ENCODE results near the gene CNTROB.
A peak's percentile ranks its signal among the peaks of the same experiment; 100 is the strongest.

The CNTROB gene

GRCh38 chr17:7909089-7909488 lies 22.9 kb upstream of the CNTROB start:
- Histone ChIP-seq H3K27me3 (ENCODE audit: control insufficient read depth, insufficient read depth, low read length) (no peaks in the 10 kb centered on the region), H3K36me3 (ENCODE audit: control insufficient read depth, insufficient read depth, low read length) (peaks cover 2% of the 10 kb centered on the region), H3K4me1 (ENCODE audit: control insufficient read depth, insufficient read depth, low read length) (no peaks in the 10 kb centered on the region), H3K4me3 (ENCODE audit: low read length) (no peak overlapping the region), H3K27ac (ENCODE audit: low read length) (no peak overlapping the region), H3K9me3 (ENCODE audit: control insufficient read depth, insufficient read depth, low read length) (no peaks in the 10 kb centered on the region)
- no peak for DNase-seq (ENCODE audit: low read depth, low spot score)
- WGBS (ENCODE audit: insufficient coverage, insufficient read length): no CpG with 5 or more reads among the region's 29 CpGs

- Histone ChIP-seq H3K4me1 (ENCODE audit: control insufficient read depth, insufficient read depth, low read length) (0 out of 2 replicates have a peak, but pooled peaks cover 1% of the 10 kb centered on the region), H3K27ac (ENCODE audit: low read length) (no peak overlapping the region), H3K36me3 (ENCODE audit: control insufficient read depth, insufficient read depth, low read length) (no peaks in the 10 kb centered on the region; the same call in 1 of the 2 replicates), H3K9me3 (ENCODE audit: control insufficient read depth, insufficient read depth, low read length) (no peaks in the 10 kb centered on the region), H3K27me3 (ENCODE audit: control insufficient read depth, insufficient read depth, low read length) (peaks cover 2% of the 10 kb centered on the region; the same call in 1 of the 2 replicates), H3K4me3 (ENCODE audit: low read length) (no peak overlapping the region)
- WGBS (ENCODE audit: insufficient coverage, insufficient read length): no CpG with 5 or more reads among the region's 15 CpGs
- DNase-seq (ENCODE audit: low read depth, low spot score): no peak
These were observed 21.7 kb upstream of the CNTROB start for GRCh38 chr17:7910281-7910680.

GRCh38 chr17:7910711-7911110 lies 21.3 kb upstream of the CNTROB start:
- Histone ChIP-seq H3K27me3 (ENCODE audit: control insufficient read depth, insufficient read depth, low read length) (peaks cover 2% of the 10 kb centered on the region; the same call in 1 of the 2 replicates), H3K27ac (ENCODE audit: low read length) (no peak overlapping the region), H3K9me3 (ENCODE audit: control insufficient read depth, insufficient read depth, low read length) (no peaks in the 10 kb centered on the region), H3K4me1 (ENCODE audit: control insufficient read depth, insufficient read depth, low read length) (0 out of 2 replicates have a peak, but pooled peaks cover 2% of the 10 kb centered on the region), H3K4me3 (ENCODE audit: low read length) (no peak overlapping the region), H3K36me3 (ENCODE audit: control insufficient read depth, insufficient read depth, low read length) (no peaks in the 10 kb centered on the region; the same call in 1 of the 2 replicates)
- no peak for DNase-seq (ENCODE audit: low read depth, low spot score)
- no CpG with 5 or more reads among the region's 13 CpGs for WGBS (ENCODE audit: insufficient coverage, insufficient read length)

GRCh38 chr17:7911116-7911515 lies 20.9 kb upstream of the CNTROB start:
- no peak for DNase-seq (ENCODE audit: low read depth, low spot score)
- H3K27me3 ChIP-seq (ENCODE audit: control insufficient read depth, insufficient read depth, low read length): peaks cover 2% of the 10 kb centered on the region; the same call in 1 of the 2 replicates
- H3K9me3 ChIP-seq (ENCODE audit: control insufficient read depth, insufficient read depth, low read length): no peaks in the 10 kb centered on the region
- WGBS (ENCODE audit: insufficient coverage, insufficient read length): no CpG with 5 or more reads among the region's 9 CpGs
- H3K4me1 ChIP-seq (ENCODE audit: control insufficient read depth, insufficient read depth, low read length): 0 out of 2 replicates have a peak, but pooled peaks cover 2% of the 10 kb centered on the region
- no peak overlapping the region for H3K27ac ChIP-seq (ENCODE audit: low read length)
- no peak overlapping the region for H3K4me3 ChIP-seq (ENCODE audit: low read length)
- H3K36me3 ChIP-seq (ENCODE audit: control insufficient read depth, insufficient read depth, low read length): no peaks in the 10 kb centered on the region; the same call in 1 of the 2 replicates

- no peak overlapping the region for H3K27ac ChIP-seq (ENCODE audit: low read length)
- DNase-seq (ENCODE audit: low read depth, low spot score): no peak
- peaks cover 4% of the 10 kb centered on the region; the same call in 1 of the 2 replicates for H3K4me1 ChIP-seq (ENCODE audit: control insufficient read depth, insufficient read depth, low read length)
- no peaks in the 10 kb centered on the region for H3K9me3 ChIP-seq (ENCODE audit: control insufficient read depth, insufficient read depth, low read length)
- no CpG with 5 or more reads among the region's 3 CpGs for WGBS (ENCODE audit: insufficient coverage, insufficient read length)
- no peak overlapping the region for H3K4me3 ChIP-seq (ENCODE audit: low read length)
- H3K36me3 ChIP-seq (ENCODE audit: control insufficient read depth, insufficient read depth, low read length): no peaks in the 10 kb centered on the region; the same call in 1 of the 2 replicates
- H3K27me3 ChIP-seq (ENCODE audit: control insufficient read depth, insufficient read depth, low read length): peaks cover 10% of the 10 kb centered on the region
These were observed 19.0 kb upstream of the CNTROB start for GRCh38 chr17:7912927-7913524.

GRCh38 chr17:7915179-7915610 lies 16.8 kb upstream of the CNTROB start:
- H3K4me1 ChIP-seq (ENCODE audit: control insufficient read depth, insufficient read depth, low read length): peaks cover 4% of the 10 kb centered on the region; the same call in 1 of the 2 replicates
- H3K27me3 ChIP-seq (ENCODE audit: control insufficient read depth, insufficient read depth, low read length): peaks cover 10% of the 10 kb centered on the region
- H3K4me3 ChIP-seq (ENCODE audit: low read length): peak overlapping the region; percentile 41; the same call in 1 of the 2 replicates
- H3K27ac ChIP-seq (ENCODE audit: low read length): no peak overlapping the region
- no CpG with 5 or more reads among the region's 15 CpGs for WGBS (ENCODE audit: insufficient coverage, insufficient read length)
- DNase-seq (ENCODE audit: low read depth, low spot score): no peak
- no peaks in the 10 kb centered on the region; the same call in 1 of the 2 replicates for H3K36me3 ChIP-seq (ENCODE audit: control insufficient read depth, insufficient read depth, low read length)
- H3K9me3 ChIP-seq (ENCODE audit: control insufficient read depth, insufficient read depth, low read length): no peaks in the 10 kb centered on the region

GRCh38 chr17:7915611-7916384 lies 16.2 kb upstream of the CNTROB start, which contains the start of gene RNF227:
RNF227 (minus strand) TSS chr17:7916289; CDS start chr17:7916195, 94 bp downstream.
- peak within 1 kb of the TSS; percentile 41; the same call in 1 of the 2 replicates for H3K4me3 ChIP-seq (ENCODE audit: low read length)
- no CpG with 5 or more reads among the region's 100 CpGs for WGBS (ENCODE audit: insufficient coverage, insufficient read length)
- peaks cover 4% of the 10 kb centered on the region; the same call in 1 of the 2 replicates for H3K4me1 ChIP-seq (ENCODE audit: control insufficient read depth, insufficient read depth, low read length)
- no peaks in the 10 kb centered on the region for H3K9me3 ChIP-seq (ENCODE audit: control insufficient read depth, insufficient read depth, low read length)
- H3K27me3 ChIP-seq (ENCODE audit: control insufficient read depth, insufficient read depth, low read length): peaks cover 10% of the 10 kb centered on the region
- H3K27ac ChIP-seq (ENCODE audit: low read length): no peak within 1 kb of the TSS
- DNase-seq (ENCODE audit: low read depth, low spot score): no peak
- no peaks in the 10 kb centered on the region for H3K36me3 ChIP-seq (ENCODE audit: control insufficient read depth, insufficient read depth, low read length)

GRCh38 chr17:7916385-7916682 lies 15.7 kb upstream of the CNTROB start:
- H3K9me3 ChIP-seq (ENCODE audit: control insufficient read depth, insufficient read depth, low read length): no peaks in the 10 kb centered on the region
- no peaks in the 10 kb centered on the region for H3K36me3 ChIP-seq (ENCODE audit: control insufficient read depth, insufficient read depth, low read length)
- H3K4me1 ChIP-seq (ENCODE audit: control insufficient read depth, insufficient read depth, low read length): peaks cover 4% of the 10 kb centered on the region; the same call in 1 of the 2 replicates
- H3K4me3 ChIP-seq (ENCODE audit: low read length): peak overlapping the region; percentile 27; the same call in 1 of the 2 replicates
- H3K27me3 ChIP-seq (ENCODE audit: control insufficient read depth, insufficient read depth, low read length): peaks cover 11% of the 10 kb centered on the region
- no peak overlapping the region for H3K27ac ChIP-seq (ENCODE audit: low read length)
- no peak for DNase-seq (ENCODE audit: low read depth, low spot score)
- WGBS (ENCODE audit: insufficient coverage, insufficient read length): no CpG with 5 or more reads among the region's 15 CpGs

- H3K27ac ChIP-seq (ENCODE audit: low read length): no peak overlapping the region
- no peak overlapping the region for H3K4me3 ChIP-seq (ENCODE audit: low read length)
- H3K9me3 ChIP-seq (ENCODE audit: control insufficient read depth, insufficient read depth, low read length): no peaks in the 10 kb centered on the region
- no peaks in the 10 kb centered on the region for H3K36me3 ChIP-seq (ENCODE audit: control insufficient read depth, insufficient read depth, low read length)
- DNase-seq (ENCODE audit: low read depth, low spot score): no peak
- peaks cover 11% of the 10 kb centered on the region for H3K27me3 ChIP-seq (ENCODE audit: control insufficient read depth, insufficient read depth, low read length)
- no CpG with 5 or more reads among the region's 2 CpGs for WGBS (ENCODE audit: insufficient coverage, insufficient read length)
- peaks cover 4% of the 10 kb centered on the region; the same call in 1 of the 2 replicates for H3K4me1 ChIP-seq (ENCODE audit: control insufficient read depth, insufficient read depth, low read length)
These were observed 15.2 kb upstream of the CNTROB start for GRCh38 chr17:7916808-7917207.

GRCh38 chr17:7922269-7922844 lies 9.6 kb upstream of the CNTROB start:
- Histone ChIP-seq H3K4me3 (ENCODE audit: low read length) (peak overlapping the region; percentile 4; the same call in 1 of the 2 replicates), H3K9me3 (ENCODE audit: control insufficient read depth, insufficient read depth, low read length) (no peaks in the 10 kb centered on the region), H3K4me1 (ENCODE audit: control insufficient read depth, insufficient read depth, low read length) (peaks cover 2% of the 10 kb centered on the region; the same call in 1 of the 2 replicates), H3K27me3 (ENCODE audit: control insufficient read depth, insufficient read depth, low read length) (peaks cover 16% of the 10 kb centered on the region; the same call in 1 of the 2 replicates), H3K36me3 (ENCODE audit: control insufficient read depth, insufficient read depth, low read length) (no peaks in the 10 kb centered on the region), H3K27ac (ENCODE audit: low read length) (no peak overlapping the region)
- WGBS (ENCODE audit: insufficient coverage, insufficient read length): no CpG with 5 or more reads among the region's 16 CpGs
- DNase-seq (ENCODE audit: low read depth, low spot score): no peak
